Activated CD8-positive, alpha-beta memory T cell treated with anti-CD3 and anti-CD28 coated beads, Interleukin-2, amount 50 U/mL, for 24 hours (primary cell): ENCODE results near the gene AKAP8L.

Experiments
- DNase-seq: peaks from one replicate; pipeline ENCODE4 v3.0.0-alpha.2; 2020; ENCODE audit errors: extremely low read depth

The AKAP8L gene

DNA sequence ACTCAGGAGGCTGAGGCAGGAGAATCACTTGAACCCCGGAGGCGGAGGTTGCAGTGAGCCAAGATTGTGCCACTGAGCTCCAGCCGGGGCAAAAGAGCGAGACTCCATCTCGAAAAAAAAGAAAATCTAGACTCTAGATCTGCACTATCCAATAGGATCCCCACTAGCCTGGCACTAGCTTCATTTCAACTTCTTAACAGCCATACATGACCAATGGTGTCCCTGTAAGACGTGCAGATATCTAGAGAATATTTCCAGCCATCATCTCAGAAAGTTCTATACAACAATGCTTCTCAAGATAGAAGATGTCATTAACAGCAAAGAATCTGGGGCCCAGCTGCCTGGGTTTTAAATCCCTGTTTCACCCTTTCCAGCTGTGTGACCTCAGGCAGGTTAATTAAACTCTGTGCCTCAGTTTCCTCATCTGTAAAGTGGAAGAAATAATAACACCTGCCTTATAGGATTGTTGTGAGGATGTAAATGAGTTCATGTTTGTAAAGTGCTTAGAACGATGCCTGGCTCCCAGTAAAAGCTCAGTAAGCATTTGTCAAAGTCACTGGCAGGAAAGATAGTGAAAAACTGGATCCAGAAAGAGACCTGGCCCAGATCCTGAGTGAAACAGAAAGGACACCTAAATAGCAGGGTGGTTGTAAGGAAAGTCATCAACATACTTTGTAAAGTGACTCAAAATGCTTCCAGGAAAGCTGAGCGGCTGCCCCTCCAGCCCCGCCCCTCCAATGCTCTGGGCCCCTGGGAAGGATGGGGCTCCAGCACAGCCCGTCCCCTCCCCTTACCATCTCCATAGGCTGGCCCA is 17.4 kb upstream of the AKAP8L start:
- DNase-seq, result no peak

- DNase-seq, result no peak
Observed at GRCh38 chr19:15433519-15434069, 14.8 kb upstream of the AKAP8L start.

DNA sequence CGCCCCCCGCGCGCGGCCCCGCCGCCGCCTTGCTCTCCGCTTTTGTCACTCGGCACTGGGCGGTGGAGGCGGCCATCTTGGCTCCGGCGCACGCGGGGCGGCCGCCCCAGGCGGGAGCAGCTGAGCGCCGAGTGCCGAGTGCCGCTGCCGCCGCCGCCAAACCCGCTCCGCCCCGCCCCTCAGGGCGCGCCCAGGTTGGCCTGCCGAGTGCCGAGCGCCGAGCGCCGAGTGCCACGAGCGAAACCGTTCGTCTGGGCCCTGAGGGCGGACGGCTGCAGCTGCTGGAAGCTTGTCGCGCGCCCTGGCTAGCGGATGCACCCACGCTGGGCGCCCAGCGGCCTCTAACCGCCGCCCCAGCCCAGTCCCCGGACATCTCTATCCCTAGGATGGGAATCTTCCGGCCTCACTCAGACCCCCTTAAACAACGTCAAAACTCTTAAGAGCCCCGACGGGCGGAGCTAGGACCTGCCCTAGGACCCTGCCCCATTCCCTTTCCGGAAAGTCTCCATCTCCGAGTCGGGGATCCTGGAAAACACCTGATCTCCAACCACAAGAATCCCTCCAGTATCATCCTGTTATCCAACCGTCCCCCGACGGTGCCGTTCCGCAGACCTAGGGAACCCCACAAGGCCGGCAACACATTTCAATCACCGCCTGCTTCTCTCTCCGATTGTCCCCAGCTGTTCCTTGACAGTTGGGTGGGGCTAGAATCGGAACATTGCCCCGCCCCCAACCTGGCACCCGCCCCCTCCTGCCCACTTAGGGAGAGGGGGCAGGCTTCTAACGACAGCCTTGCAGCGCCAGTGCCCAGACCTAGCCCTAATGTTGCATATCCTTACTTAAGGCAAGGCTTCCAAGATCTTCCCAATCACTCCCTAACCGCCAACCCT is 14.1 kb upstream of the AKAP8L start:
- peak; percentile 63 for DNase-seq

DNA sequence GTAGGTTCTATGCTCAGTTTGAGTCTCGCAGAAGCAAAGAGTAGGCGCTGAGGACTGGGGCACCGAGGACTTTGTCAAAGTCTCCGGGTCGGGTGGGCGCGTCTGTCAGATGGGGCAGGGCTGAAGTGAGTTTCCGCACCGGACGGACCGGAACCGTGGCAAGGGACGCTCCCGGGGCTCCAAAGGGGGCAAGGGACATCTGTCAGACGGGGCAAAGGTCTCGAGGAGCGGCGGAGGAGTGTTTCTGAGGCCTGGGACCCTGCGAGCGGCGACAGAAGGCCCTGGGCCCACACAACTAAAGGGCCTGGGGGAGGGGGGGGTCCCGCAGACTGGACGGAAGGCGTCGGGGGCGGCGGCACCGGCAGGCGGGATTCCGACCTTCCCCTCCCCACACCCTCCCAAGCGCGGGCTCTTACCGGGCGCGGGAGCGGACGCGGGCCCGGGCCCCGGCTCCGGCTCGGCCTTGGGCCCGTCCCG is 13.3 kb upstream of the AKAP8L start:
- DNase-seq, result no peak

- no peak for DNase-seq
Observed at GRCh38 chr19:15431396-15432017, 12.7 kb upstream of the AKAP8L start.

GRCh38 chr19:15430526-15431120 is 11.8 kb upstream of the AKAP8L start:
- DNase-seq, result no peak

GRCh38 chr19:15429825-15430467 is 11.2 kb upstream of the AKAP8L start:
- DNase-seq, result no peak

GRCh38 chr19:15428956-15429824 is 10.4 kb upstream of the AKAP8L start:
- no peak for DNase-seq

DNA sequence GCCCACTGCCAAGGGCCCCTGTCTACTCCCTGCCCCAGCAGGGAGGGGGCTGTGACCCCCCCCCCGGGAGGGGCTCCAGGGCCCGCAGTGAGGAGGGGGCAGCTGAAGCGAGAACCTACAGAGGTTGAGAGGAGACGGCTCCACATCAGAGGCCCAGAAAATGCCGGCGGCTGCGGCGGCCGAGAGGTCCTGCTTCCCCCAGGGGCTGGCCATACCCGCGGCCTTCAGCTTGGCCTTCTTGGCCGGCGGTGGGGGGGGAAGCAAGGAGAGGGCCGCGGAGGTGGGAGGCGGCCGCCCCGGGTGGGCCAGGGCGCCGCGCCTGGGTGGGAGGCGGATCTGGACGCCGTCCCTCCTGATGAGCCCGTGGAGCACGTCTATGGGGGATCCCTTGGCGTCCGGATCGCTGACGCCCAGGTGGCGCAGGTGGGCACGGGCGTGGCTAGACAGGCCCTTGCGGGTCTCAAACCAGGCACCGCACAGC is 9.2 kb upstream of the AKAP8L start:
- DNase-seq, result no peak

- no peak for DNase-seq
Observed at GRCh38 chr19:15427350-15427700, 8.5 kb upstream of the AKAP8L start.

GRCh38 chr19:15426485-15427349 is 7.9 kb upstream of the AKAP8L start:
- no peak for DNase-seq

- no peak for DNase-seq
Observed at GRCh38 chr19:15425321-15425950, 6.6 kb upstream of the AKAP8L start.

DNA sequence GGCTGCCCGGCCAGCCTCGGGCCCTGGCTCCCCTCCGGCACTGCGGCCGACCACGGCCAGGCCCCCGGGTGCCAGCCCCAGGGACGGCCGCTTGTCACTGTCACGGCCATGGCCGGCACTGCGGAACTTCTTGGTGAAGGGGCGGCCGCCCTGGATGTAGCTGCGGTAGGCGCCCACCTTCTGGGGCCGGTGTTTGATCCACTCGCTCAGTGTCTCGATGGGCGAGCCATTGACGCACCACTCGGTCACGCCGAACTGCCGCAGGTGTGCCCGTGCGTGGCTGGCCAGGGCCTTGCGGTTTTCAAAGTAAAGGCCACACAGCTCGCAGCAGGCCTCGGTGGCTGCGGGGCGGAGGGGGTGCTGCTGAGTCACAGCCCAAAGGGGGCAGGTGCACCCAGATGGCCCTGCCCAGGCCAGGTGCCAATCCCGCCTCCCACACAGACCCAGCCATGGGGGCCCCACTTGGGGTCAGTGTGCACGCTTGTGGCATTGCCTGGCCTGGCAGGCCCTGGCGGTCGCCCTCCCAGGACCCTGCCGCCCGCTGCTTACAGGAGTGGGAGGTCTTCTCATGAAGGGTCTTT is 6.0 kb upstream of the AKAP8L start:
- DNase-seq, result no peak

GRCh38 chr19:15424121-15424520 is 5.3 kb upstream of the AKAP8L start:
- DNase-seq, result no peak

GRCh38 chr19:15423130-15423529 is 4.3 kb upstream of the AKAP8L start:
- DNase-seq, result no peak

- no peak for DNase-seq
Observed at GRCh38 chr19:15422296-15423075, 3.7 kb upstream of the AKAP8L start.

GRCh38 chr19:15421721-15422260 is 3.0 kb upstream of the AKAP8L start:
- DNase-seq, result no peak
